OCI-LY7 (cell line): ENCODE results near the gene PCYT2. TPM values are rescaled to one million over a fixed set of nuclear protein-coding genes. Genes with fewer than 3 reads are reported as not detected.

Source experiments
- BruUV-seq: library from RNA; stranded (reverse); fragments of 400-500 nt; replicated peaks from 2 replicates; lab custom pipeline; 2021; lab: Mats Ljungman, UMichigan
- CTCF ChIA-PET: fragments of 300-600 bp; sonication (Branson Sonifier 250); formaldehyde crosslinking; loops from one replicate; lab custom pipeline; 2022; ENCODE audit warnings: antibody characterized with exemption; ENCODE audit not compliant: unreplicated experiment; lab: Charles Lee
- POLR2A ChIA-PET: fragments of 300-600 bp; sonication (Branson Sonifier 250); formaldehyde crosslinking; loops from one replicate; lab custom pipeline; 2022; ENCODE audit warnings: antibody characterized with exemption; lab: Charles Lee
- DNase-seq: peaks from one replicate; pipeline ENCODE4 v3.0.0-alpha.2; 2015; ENCODE audit warnings: low spot score
- H2AFZ ChIP-seq: fragments of 200-600 bp; sonication (generic), shearing (Covaris generic); 2 replicates; pipeline ENCODE4 v1.6.1; 2014; ENCODE audit warnings: mild to moderate bottlenecking, antibody characterized with exemption, low read length, moderate library complexity
- H3K27ac ChIP-seq: fragments of 200-600 bp; sonication (generic); 2 replicates; pipeline ENCODE4 v1.5.1; 2014; ENCODE audit warnings: mixed run types, low read depth, mild to moderate bottlenecking, moderate library complexity, low read length, inconsistent platforms; ENCODE audit not compliant: poor library complexity, severe bottlenecking
- H3K36me3 ChIP-seq: fragments of 200-600 bp; sonication (generic); 2 replicates; pipeline ENCODE4 v1.6.1; 2014; ENCODE audit warnings: mild to moderate bottlenecking, antibody characterized with exemption, low read length, moderate library complexity, mixed read lengths; ENCODE audit not compliant: insufficient read depth
- H3K4me1 ChIP-seq: fragments of 200-600 bp; sonication (generic); 2 replicates; pipeline ENCODE4 v1.5.1; 2014; ENCODE audit warnings: mild to moderate bottlenecking, low read length; ENCODE audit not compliant: insufficient read depth, poor library complexity, severe bottlenecking
- H3K4me2 ChIP-seq: fragments of 200-600 bp; sonication (generic); 2 replicates; pipeline ENCODE4 v1.6.1; 2014; ENCODE audit warnings: mild to moderate bottlenecking, low read length
- H3K4me3 ChIP-seq: fragments of 200-600 bp; sonication (generic); 2 replicates; pipeline ENCODE4 v1.5.1; 2014; ENCODE audit warnings: mild to moderate bottlenecking, low read depth, low read length; ENCODE audit not compliant: poor library complexity, severe bottlenecking
- H3K79me2 ChIP-seq: fragments of 200-600 bp; sonication (generic); 2 replicates; pipeline ENCODE4 v1.6.1; 2016; ENCODE audit warnings: low read depth, mild to moderate bottlenecking, low read length, moderate library complexity, mixed read lengths; ENCODE audit not compliant: insufficient read depth
- H3K9me2 ChIP-seq: fragments of 200-600 bp; sonication (generic); 2 replicates; pipeline ENCODE4 v1.6.1; 2016; ENCODE audit warnings: mild to moderate bottlenecking, low read length, mixed read lengths; ENCODE audit not compliant: insufficient read depth
- H3K9me3 ChIP-seq: fragments of 200-600 bp; sonication (generic); 2 replicates; pipeline ENCODE4 v1.6.1; 2014; ENCODE audit warnings: mild to moderate bottlenecking, mixed run types, low read length, mixed read lengths
- H4K20me1 ChIP-seq: fragments of 200-600 bp; sonication (generic); 2 replicates; pipeline ENCODE4 v1.6.1; 2014; ENCODE audit warnings: mild to moderate bottlenecking, antibody characterized with exemption, low read length, moderate library complexity, mixed read lengths; ENCODE audit not compliant: insufficient read depth
- CTCF ChIP-seq: fragments of 200-600 bp; sonication (generic); conservative IDR thresholded peaks from 2 replicates; pipeline ENCODE4 v1.5.1; 2014; ENCODE audit warnings: mild to moderate bottlenecking, antibody characterized with exemption, low read length, moderate library complexity, mixed read lengths
- EZH2phosphoT487 ChIP-seq: fragments of 200-600 bp; sonication (generic); IDR thresholded peaks from 2 replicates; pipeline ENCODE4 v1.6.1; 2018; ENCODE audit warnings: low read depth, borderline replicate concordance, mild to moderate bottlenecking, mixed run types, antibody characterized with exemption, low read length, moderate library complexity, mixed read lengths
- intact Hi-C: fragments of 100-400 bp; cut with micrococcal nuclease; formaldehyde crosslinking; loops from one replicate; pipeline ENCODE4 v1.10.0; 2022; ENCODE audit not compliant: unreplicated experiment
- total RNA-seq, 2 experiments: library from RNA; depleted of rRNA in 1 of 2; stranded (reverse); fragments of >200 nt in 1 of 2; shearing (Covaris generic) in 1 of 2; gene quantifications; 2 replicates each; pipeline ENCODE4 v1.2.3, GENCODE V29; 2014 to 2022

PCYT2 gene
- total RNA-seq, 2 experiments from 2014 or later: 70.1 to 104 TPM

GRCh38 chr17:81858967-81859905 is 52.0 kb downstream of the PCYT2 start:
- ChIA-PET CTCF (interaction anchor here (0.5 to 0.6 kb wide), 2 partner anchors 17 to 161 kb away, joined by 3 to 4 read pairs; no protein-coding TSS in a partner anchor), POLR2A (interaction anchor here (0.5 to 1.5 kb wide), 2 partner anchors 33 to 34 kb away, joined by 3 to 4 read pairs; no protein-coding TSS in a partner anchor)
- peaks cover 40% of the 10 kb centered on the region for H3K4me1 ChIP-seq
- peak overlapping the region; percentile 95 for H3K4me2 ChIP-seq
- no peak overlapping the region for H2AFZ ChIP-seq
- peaks cover 71% of the 10 kb centered on the region for H3K36me3 ChIP-seq
- BruUV-seq: TSS peak; percentile 62
- peak; percentile 41 for DNase-seq
- no peaks in the 10 kb centered on the region for H3K9me2 ChIP-seq
- intact Hi-C loops: no loop called here
- H3K9me3 ChIP-seq: no peaks in the 10 kb centered on the region
- peak overlapping the region; percentile 89 for H3K4me3 ChIP-seq
- peaks cover 19% of the 10 kb centered on the region; the same call in 1 of the 2 replicates for H4K20me1 ChIP-seq
- no peak for TF ChIP-seq CTCF
- no peak for TF ChIP-seq EZH2phosphoT487
- peaks cover 57% of the 10 kb centered on the region for H3K79me2 ChIP-seq
- H3K27ac ChIP-seq: peak overlapping the region; percentile 51

GRCh38 chr17:81858170-81858966 is 52.8 kb downstream of the PCYT2 start:
- DNase-seq: no peak
- CTCF ChIA-PET: interaction anchor here (0.5 kb wide), 1 partner anchor 17 kb away, joined by 4 read pairs; no protein-coding TSS in a partner anchor
- peaks cover 71% of the 10 kb centered on the region for H3K36me3 ChIP-seq
- H3K4me2 ChIP-seq: peak overlapping the region; percentile 95
- no TSS peak for BruUV-seq
- H4K20me1 ChIP-seq: peaks cover 15% of the 10 kb centered on the region; the same call in 1 of the 2 replicates
- no peaks in the 10 kb centered on the region for H3K9me2 ChIP-seq
- no peaks in the 10 kb centered on the region for H3K9me3 ChIP-seq
- no peak overlapping the region for H3K27ac ChIP-seq
- H3K4me1 ChIP-seq: peaks cover 32% of the 10 kb centered on the region
- intact Hi-C loops: no loop called here
- POLR2A ChIA-PET: interaction anchor here (0.5 to 1.5 kb wide), 4 partner anchors 33 to 1273 kb away, joined by 3 to 7 read pairs (median 4); no protein-coding TSS in a partner anchor
- H2AFZ ChIP-seq: no peak overlapping the region
- peaks cover 51% of the 10 kb centered on the region for H3K79me2 ChIP-seq
- TF ChIP-seq CTCF (no peak), EZH2phosphoT487 (no peak)
- H3K4me3 ChIP-seq: peak overlapping the region; percentile 89
